Endothelial cell of umbilical vein (primary cell): Measurements from ENCODE around the gene AKT3. TPM values are rescaled to one million over a fixed set of nuclear protein-coding genes. Genes with fewer than 3 reads are reported as not detected.

Source experiments
- BruUV-seq: library from RNA; stranded (reverse); fragments of 400-500 nt; replicated peaks from 2 replicates; lab custom pipeline; 2021; lab: Mats Ljungman, UMichigan
- CTCF ChIA-PET: fragments of 300-600, 350-600 bp; sonication (Branson Sonifier 250); formaldehyde crosslinking; loops from one replicate; lab custom pipeline; 2021; ENCODE audit warnings: antibody characterized with exemption, inconsistent platforms; lab: Charles Lee
- POLR2A ChIA-PET: fragments of 300-600, 350-600 bp; sonication (Branson Sonifier 250); formaldehyde crosslinking; loops from one replicate; lab custom pipeline; 2021; ENCODE audit warnings: antibody characterized with exemption, inconsistent platforms; lab: Charles Lee
- DNase-seq: peaks from one replicate; pipeline ENCODE4 v3.0.0-alpha.2; 2011; ENCODE audit warnings: low read depth, low spot score
- FAIRE-seq: peaks from 2 replicates; lab custom pipeline; 2011; peaks lifted over from hg19 to GRCh38; lab: Jason Lieb, UNC
- H2AFZ ChIP-seq: 2 replicates; pipeline ENCODE4 v1.6.0; 2012; ENCODE audit warnings: low read depth, low read length, control low read depth, inconsistent platforms
- H3K27ac ChIP-seq: 2 replicates; pipeline ENCODE4 v1.5.1; 2011; ENCODE audit warnings: low read depth, mild to moderate bottlenecking, control low read depth, low read length, moderate library complexity; ENCODE audit not compliant: insufficient read depth
- H3K27me3 ChIP-seq, 2 experiments: 2 replicates each; pipeline versions ENCODE4 v1.6.0 to v1.6.1; 2011; ENCODE audit warnings: low read length in 2 of 2, mixed read lengths in 1 of 2; ENCODE audit not compliant: control insufficient read depth in 2 of 2, insufficient read depth in 2 of 2
- H3K36me3 ChIP-seq, 2 experiments: 2 replicates in 1 of 2; 3 replicates in 1 of 2; pipeline ENCODE4 v1.5.1; 2011; ENCODE audit warnings: low read length in 2 of 2, mild to moderate bottlenecking in 1 of 2, moderate library complexity in 1 of 2; ENCODE audit not compliant: control insufficient read depth in 2 of 2, insufficient read depth in 2 of 2; ENCODE audit errors: extremely low read depth in 1 of 2
- H3K4me1 ChIP-seq: 3 replicates; pipeline ENCODE4 v1.5.1; 2011; ENCODE audit warnings: mild to moderate bottlenecking, low read length; ENCODE audit not compliant: control insufficient read depth, insufficient read depth; ENCODE audit errors: extremely low read depth
- H3K4me2 ChIP-seq: 2 replicates; pipeline ENCODE4 v1.6.1; 2011; ENCODE audit warnings: low read length, control low read depth, mixed read lengths; ENCODE audit not compliant: insufficient read depth
- H3K4me3 ChIP-seq, 3 experiments: fragments of 200-600 bp in 1 of 3; sonication (generic), shearing (Covaris generic) in 1 of 3; replicated peaks in 1 of 3; 2 replicates each; pipeline ENCODE4 v1.5.1; 2011 to 2016; ENCODE audit warnings: control low read depth in 3 of 3, low read length in 3 of 3, mild to moderate bottlenecking in 2 of 3, inconsistent platforms in 1 of 3, low read depth in 1 of 3, moderate library complexity in 1 of 3; ENCODE audit not compliant: insufficient read depth in 1 of 3
- H3K79me2 ChIP-seq: 2 replicates; pipeline ENCODE4 v1.6.0; 2012; ENCODE audit warnings: low read length, inconsistent platforms; ENCODE audit not compliant: control insufficient read depth, insufficient read depth
- H3K9ac ChIP-seq: replicated peaks from 2 replicates; pipeline ENCODE3; 2011; ENCODE audit warnings: low read length, control low read depth; ENCODE audit not compliant: insufficient read depth; ENCODE audit errors: extremely low read depth
- H3K9me1 ChIP-seq: replicated peaks from 3 replicates; pipeline ENCODE4 v1.6.0; 2011; ENCODE audit warnings: mild to moderate bottlenecking, low read length; ENCODE audit not compliant: control insufficient read depth, insufficient read depth; ENCODE audit errors: extremely low read depth
- H3K9me3 ChIP-seq: replicated peaks from 2 replicates; pipeline ENCODE4 v1.5.1; 2012; ENCODE audit warnings: low read length, inconsistent platforms; ENCODE audit not compliant: control insufficient read depth, insufficient read depth
- H4K20me1 ChIP-seq: replicated peaks from 2 replicates; pipeline ENCODE3; 2011; ENCODE audit warnings: mild to moderate bottlenecking, low read length; ENCODE audit not compliant: control insufficient read depth, insufficient read depth; ENCODE audit errors: extremely low read depth
- EZH2 ChIP-seq: IDR thresholded peaks from 2 replicates; pipeline ENCODE4 v1.6.1; 2012; ENCODE audit warnings: borderline replicate concordance, low read depth, mild to moderate bottlenecking, moderate library complexity, low read length, inconsistent platforms; ENCODE audit not compliant: severe bottlenecking
- FOS ChIP-seq: IDR thresholded peaks from 2 replicates; pipeline ENCODE4 v1.6.1; 2011; ENCODE audit warnings: mild to moderate bottlenecking, low read length, moderate library complexity, borderline replicate concordance; ENCODE audit not compliant: insufficient read depth
- GATA2 ChIP-seq: IDR thresholded peaks from 2 replicates; pipeline ENCODE4 v1.7.0; 2011; ENCODE audit warnings: low read depth, mild to moderate bottlenecking, moderate library complexity, mixed read lengths, low read length; ENCODE audit not compliant: insufficient read length, insufficient read depth
- JUN ChIP-seq: IDR thresholded peaks from 2 replicates; pipeline ENCODE4 v1.6.1; 2011; ENCODE audit warnings: borderline replicate concordance, low read depth; ENCODE audit not compliant: insufficient read length, insufficient read depth
- MYC ChIP-seq: IDR thresholded peaks from one replicate; pipeline ENCODE4 v1.6.1; 2011; ENCODE audit warnings: mild to moderate bottlenecking, low read depth, low read length
- POLR2A ChIP-seq: IDR thresholded peaks from 2 replicates; pipeline ENCODE4 v1.6.1; 2012; ENCODE audit warnings: low read depth, mild to moderate bottlenecking, control low read depth, low read length
- POLR2AphosphoS5 ChIP-seq: IDR thresholded peaks from 2 replicates; pipeline ENCODE4 v1.6.1; 2012; ENCODE audit warnings: low read depth, mild to moderate bottlenecking, control low read depth, low read length, moderate library complexity; ENCODE audit not compliant: insufficient read depth
- dilution Hi-C: fragments of 300-500 bp; cut with MboI; formaldehyde crosslinking; loops from one replicate; pipeline ENCODE4 v1.15.0; 2019; ENCODE audit warnings: low sequenced_read_pairs; ENCODE audit not compliant: extremely low pct_ligation_motif_present
- intact Hi-C: fragments of 100-400 bp; cut with micrococcal nuclease; formaldehyde crosslinking; loops from one replicate; pipeline ENCODE4 v1.10.0; 2022
- polyA plus RNA-seq, 4 experiments: library from polyadenylated mRNA; depleted of rRNA in 3 of 4; stranded (reverse) in 3 of 4; unstranded in 1 of 4; fragments of >200 nt; gene quantifications; 2 replicates each; pipeline versions ENCODE4 v1.2.1 to v1.2.3, GENCODE V29; 2011 to 2012; ENCODE audit warnings: missing spikeins in 1 of 4
- total RNA-seq: library from RNA; stranded (reverse); gene quantifications from 2 replicates; pipeline ENCODE4 v1.2.3, GENCODE V29; 2021
- TF ChIP-seq, protein P1 (sequence below), 2 donors: IDR thresholded peaks; 1 replicate in 1 of 2; 2 replicates in 1 of 2; pipeline ENCODE4 v1.5.1; 2011; ENCODE audit warnings: low read length in 2 of 2, mild to moderate bottlenecking in 2 of 2, moderate library complexity in 2 of 2, control low read depth in 1 of 2, inconsistent platforms in 1 of 2, low read depth in 1 of 2; ENCODE audit not compliant: insufficient read depth in 1 of 2; ENCODE audit errors: extremely low read depth in 1 of 2
- TF ChIP-seq, protein P2 (sequence below): IDR thresholded peaks from 2 replicates; pipeline ENCODE4 v1.6.1; 2011; ENCODE audit not compliant: insufficient read depth, insufficient read length

AKT3 gene
- total and polyA plus RNA-seq, 2 donors (not counting 3 experiments of a cell fraction or from before 2014, with no cell fraction given): 20.6 to 97.1 TPM

- intact Hi-C loops: no loop called here
- no peaks in the 10 kb centered on the region for H3K9me1 ChIP-seq
- FAIRE-seq: no peak
- no peak overlapping the region for H3K4me2 ChIP-seq
- no peak overlapping the region for H3K9ac ChIP-seq
- no peak overlapping the region for H2AFZ ChIP-seq
- no peaks in the 10 kb centered on the region for H3K36me3 ChIP-seq
- H3K9me3 ChIP-seq: no peaks in the 10 kb centered on the region
- DNase-seq: no peak
- CTCF ChIA-PET: interaction anchor here (0.6 to 1.2 kb wide), 3 partner anchors 75 to 369 kb away, joined by 3 to 4 read pairs (median 4); no protein-coding TSS in a partner anchor
- TF ChIP-seq FOS (no peak), GATA2 (no peak)
- TF ChIP-seq, protein P1, sequence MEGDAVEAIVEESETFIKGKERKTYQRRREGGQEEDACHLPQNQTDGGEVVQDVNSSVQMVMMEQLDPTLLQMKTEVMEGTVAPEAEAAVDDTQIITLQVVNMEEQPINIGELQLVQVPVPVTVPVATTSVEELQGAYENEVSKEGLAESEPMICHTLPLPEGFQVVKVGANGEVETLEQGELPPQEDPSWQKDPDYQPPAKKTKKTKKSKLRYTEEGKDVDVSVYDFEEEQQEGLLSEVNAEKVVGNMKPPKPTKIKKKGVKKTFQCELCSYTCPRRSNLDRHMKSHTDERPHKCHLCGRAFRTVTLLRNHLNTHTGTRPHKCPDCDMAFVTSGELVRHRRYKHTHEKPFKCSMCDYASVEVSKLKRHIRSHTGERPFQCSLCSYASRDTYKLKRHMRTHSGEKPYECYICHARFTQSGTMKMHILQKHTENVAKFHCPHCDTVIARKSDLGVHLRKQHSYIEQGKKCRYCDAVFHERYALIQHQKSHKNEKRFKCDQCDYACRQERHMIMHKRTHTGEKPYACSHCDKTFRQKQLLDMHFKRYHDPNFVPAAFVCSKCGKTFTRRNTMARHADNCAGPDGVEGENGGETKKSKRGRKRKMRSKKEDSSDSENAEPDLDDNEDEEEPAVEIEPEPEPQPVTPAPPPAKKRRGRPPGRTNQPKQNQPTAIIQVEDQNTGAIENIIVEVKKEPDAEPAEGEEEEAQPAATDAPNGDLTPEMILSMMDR (IDR thresholded peaks at IDR 0.05; ENCODE audit: extremely low read depth in 1 of 2, insufficient read depth in 1 of 2, low read depth in 1 of 2, low read length in 2 of 2): peak in 1 of 2 donors; percentile 3
- H3K4me1 ChIP-seq: peaks cover 2% of the 10 kb centered on the region
- POLR2A ChIA-PET: no interaction called here
- dilution Hi-C loops: no loop called here
- H3K27me3 ChIP-seq: no peaks in the 10 kb centered on the region
- H3K4me3 ChIP-seq: no peak overlapping the region
- H3K27ac ChIP-seq: no peak overlapping the region
- H4K20me1 ChIP-seq: no peaks in the 10 kb centered on the region
- no TSS peak for BruUV-seq
- H3K79me2 ChIP-seq: peaks cover 18% of the 10 kb centered on the region
Observed at GRCh38 chr1:243712941-243713340, 137.1 kb downstream of the AKT3 start.

DNA sequence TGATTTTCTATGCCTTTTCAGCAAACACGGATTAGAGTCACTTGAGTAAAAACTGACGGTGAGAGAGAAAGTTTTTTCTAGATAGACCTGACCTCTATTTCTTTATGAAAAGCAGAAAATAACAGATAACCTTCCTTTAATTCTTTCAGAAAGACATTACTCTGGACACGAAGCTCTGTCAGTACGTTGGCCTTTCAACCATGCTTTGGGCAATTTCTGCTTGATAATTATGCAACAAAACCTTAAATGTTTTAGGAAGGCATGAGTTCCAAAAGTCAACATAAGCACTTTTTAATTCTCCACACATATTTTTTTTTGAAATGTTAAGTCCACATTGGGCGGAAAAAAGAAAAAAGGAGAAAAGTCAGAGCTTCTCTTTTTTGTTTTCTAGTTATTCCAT lies 137.8 kb downstream of the AKT3 start:
- peaks cover 2% of the 10 kb centered on the region for H3K4me1 ChIP-seq
- H3K9ac ChIP-seq: no peak overlapping the region
- no peak for DNase-seq
- intact Hi-C loops: no loop called here
- no peak for FAIRE-seq
- no peaks in the 10 kb centered on the region for H3K36me3 ChIP-seq
- H3K9me1 ChIP-seq: no peaks in the 10 kb centered on the region
- H3K79me2 ChIP-seq: peaks cover 14% of the 10 kb centered on the region
- CTCF ChIA-PET: interaction anchor here (1.2 to 1.4 kb wide), 2 partner anchors 11 to 369 kb away, joined by 3 read pairs; no protein-coding TSS in a partner anchor
- no peak overlapping the region for H3K27ac ChIP-seq
- H4K20me1 ChIP-seq: no peaks in the 10 kb centered on the region
- no peak overlapping the region for H2AFZ ChIP-seq
- no peaks in the 10 kb centered on the region for H3K27me3 ChIP-seq
- no peaks in the 10 kb centered on the region for H3K9me3 ChIP-seq
- H3K4me3 ChIP-seq: no peak overlapping the region
- POLR2A ChIA-PET: interaction anchor here (0.5 kb wide), 1 partner anchor 405 kb away, joined by 4 read pairs; no protein-coding TSS in a partner anchor
- no TSS peak for BruUV-seq
- TF ChIP-seq MYC: no peak
- TF ChIP-seq, protein P2, sequence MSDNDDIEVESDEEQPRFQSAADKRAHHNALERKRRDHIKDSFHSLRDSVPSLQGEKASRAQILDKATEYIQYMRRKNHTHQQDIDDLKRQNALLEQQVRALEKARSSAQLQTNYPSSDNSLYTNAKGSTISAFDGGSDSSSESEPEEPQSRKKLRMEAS: no peak
- no peak for TF ChIP-seq JUN
- TF ChIP-seq GATA2: no peak
- TF ChIP-seq, protein P1 (IDR thresholded peaks at IDR 0.05; ENCODE audit: extremely low read depth in 1 of 2, insufficient read depth in 1 of 2, low read depth in 1 of 2, low read length in 2 of 2): no peak
- TF ChIP-seq EZH2: no peak
- TF ChIP-seq POLR2AphosphoS5: no peak
- TF ChIP-seq POLR2A: no peak
- no peak for TF ChIP-seq FOS
- no peak overlapping the region for H3K4me2 ChIP-seq
- dilution Hi-C loops: no loop called here
